A673 (cell line): ENCODE results near the gene HFM1. TPM values are rescaled to one million over a fixed set of nuclear protein-coding genes. Genes with fewer than 3 reads are reported as not detected.
"Not testable (repeated sequence)": the region's sequence is repeated elsewhere in the genome, so short reads cannot be mapped to it uniquely, and the experiment has no call there.

Source experiments
- BruUV-seq: library from RNA; stranded (reverse); fragments of 400-500 nt; replicated peaks from 2 replicates; lab custom pipeline; 2021; lab: Mats Ljungman, UMichigan
- CTCF ChIA-PET: fragments of 300-600 bp; sonication (Branson Sonifier 250); formaldehyde crosslinking; loops from one replicate; lab custom pipeline; 2022; ENCODE audit warnings: antibody characterized with exemption; lab: Charles Lee
- POLR2A ChIA-PET: fragments of 300-600 bp; sonication (Branson Sonifier 250); formaldehyde crosslinking; loops from one replicate; lab custom pipeline; 2022; ENCODE audit warnings: antibody characterized with exemption; ENCODE audit not compliant: low non-redundant PET; lab: Charles Lee
- DNase-seq: peaks from one replicate; pipeline ENCODE4 v3.0.0-alpha.2; 2015; ENCODE audit warnings: low spot score
- H3K27ac ChIP-seq: fragments of 200-600 bp; sonication (generic); 2 replicates; pipeline ENCODE4 v1.5.1; 2016; ENCODE audit warnings: mixed run types, low read depth, mild to moderate bottlenecking, mixed read lengths, antibody characterized with exemption, low read length; ENCODE audit not compliant: poor library complexity, severe bottlenecking
- H3K27me3 ChIP-seq: fragments of 200-600 bp; sonication (generic); replicated peaks from 2 replicates; pipeline ENCODE4 v1.6.1; 2017; ENCODE audit warnings: mixed run types, low read depth, mild to moderate bottlenecking, mixed read lengths, antibody characterized with exemption, low read length; ENCODE audit not compliant: insufficient read depth, poor library complexity
- H3K36me3 ChIP-seq: fragments of 200-600 bp; sonication (generic); 2 replicates; pipeline ENCODE4 v1.6.1; 2016; ENCODE audit warnings: mixed run types, mild to moderate bottlenecking, mixed read lengths, antibody characterized with exemption, low read length; ENCODE audit not compliant: insufficient read depth, poor library complexity, severe bottlenecking
- H3K4me1 ChIP-seq: fragments of 200-600 bp; sonication (generic); 2 replicates; pipeline ENCODE4 v1.6.1; 2017; ENCODE audit warnings: mixed run types, mild to moderate bottlenecking, mixed read lengths, antibody characterized with exemption, low read length; ENCODE audit not compliant: insufficient read depth, poor library complexity, severe bottlenecking
- H3K4me3 ChIP-seq: fragments of 200-600 bp; sonication (generic); 2 replicates; pipeline ENCODE4 v1.5.1; 2016; ENCODE audit warnings: low read depth, mixed run types, mild to moderate bottlenecking, mixed read lengths, low read length; ENCODE audit not compliant: poor library complexity, severe bottlenecking
- H3K9me3 ChIP-seq: fragments of 200-600 bp; sonication (generic); 2 replicates; pipeline ENCODE4 v1.6.1; 2016; ENCODE audit warnings: mixed run types, low read depth, mild to moderate bottlenecking, mixed read lengths, antibody characterized with exemption, low read length; ENCODE audit not compliant: poor library complexity, severe bottlenecking
- EZH2 ChIP-seq: fragments of 200-600 bp; sonication (generic); IDR thresholded peaks from 2 replicates; pipeline ENCODE4 v1.6.1; 2017; ENCODE audit warnings: borderline replicate concordance, low read depth, mild to moderate bottlenecking, mixed read lengths, antibody characterized with exemption, low read length; ENCODE audit not compliant: poor library complexity, severe bottlenecking
- intact Hi-C: fragments of 100-400 bp; cut with micrococcal nuclease; formaldehyde crosslinking; loops from one replicate; pipeline ENCODE4 v1.10.0; 2022; ENCODE audit not compliant: unreplicated experiment
- total RNA-seq: library from RNA; stranded (reverse); gene quantifications from 2 replicates; pipeline ENCODE4 v1.2.3, GENCODE V29; 2021
- TF ChIP-seq, protein P1 (sequence below): fragments of 300-800, 200-600 bp; sonication (generic); conservative IDR thresholded peaks from 2 replicates; pipeline ENCODE4 v1.5.1; 2017; ENCODE audit warnings: low read depth, mild to moderate bottlenecking, antibody characterized with exemption, low read length, moderate library complexity, mixed read lengths

HFM1 gene
- total RNA-seq, 1 experiment from 2014 or later, result 0.69 TPM

DNA sequence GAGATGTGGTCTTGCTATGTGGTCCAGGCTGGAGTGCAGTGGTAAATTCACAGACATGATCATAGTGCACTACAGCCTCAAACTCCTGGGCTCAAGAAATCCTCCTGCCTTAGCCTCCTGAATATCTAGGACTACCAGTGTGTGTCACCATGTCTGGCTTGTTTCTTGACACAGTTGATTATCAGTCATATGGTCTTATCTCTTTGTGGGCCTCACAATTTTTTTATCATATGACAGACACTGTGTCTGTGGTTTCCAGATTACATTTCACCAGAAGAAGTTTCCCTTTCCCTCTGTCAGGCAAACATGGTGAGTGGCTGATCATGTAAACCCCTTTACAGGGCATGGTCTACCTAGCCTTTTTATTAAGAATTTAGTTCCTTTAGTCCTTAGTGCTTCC lies 96.1 kb downstream of the HFM1 start:
- Histone ChIP-seq H3K4me1 (no peaks in the 10 kb centered on the region), H3K9me3 (peaks cover 16% of the 10 kb centered on the region), H3K27ac (no peak overlapping the region), H3K4me3 (no peak overlapping the region), H3K27me3 (no peaks in the 10 kb centered on the region), H3K36me3 (no peaks in the 10 kb centered on the region)
- BruUV-seq, result no TSS peak
- DNase-seq, result no peak
- ChIA-PET POLR2A (no interaction called here), CTCF (no interaction called here)
- intact Hi-C loops, result no loop called here
- TF ChIP-seq, protein P1, sequence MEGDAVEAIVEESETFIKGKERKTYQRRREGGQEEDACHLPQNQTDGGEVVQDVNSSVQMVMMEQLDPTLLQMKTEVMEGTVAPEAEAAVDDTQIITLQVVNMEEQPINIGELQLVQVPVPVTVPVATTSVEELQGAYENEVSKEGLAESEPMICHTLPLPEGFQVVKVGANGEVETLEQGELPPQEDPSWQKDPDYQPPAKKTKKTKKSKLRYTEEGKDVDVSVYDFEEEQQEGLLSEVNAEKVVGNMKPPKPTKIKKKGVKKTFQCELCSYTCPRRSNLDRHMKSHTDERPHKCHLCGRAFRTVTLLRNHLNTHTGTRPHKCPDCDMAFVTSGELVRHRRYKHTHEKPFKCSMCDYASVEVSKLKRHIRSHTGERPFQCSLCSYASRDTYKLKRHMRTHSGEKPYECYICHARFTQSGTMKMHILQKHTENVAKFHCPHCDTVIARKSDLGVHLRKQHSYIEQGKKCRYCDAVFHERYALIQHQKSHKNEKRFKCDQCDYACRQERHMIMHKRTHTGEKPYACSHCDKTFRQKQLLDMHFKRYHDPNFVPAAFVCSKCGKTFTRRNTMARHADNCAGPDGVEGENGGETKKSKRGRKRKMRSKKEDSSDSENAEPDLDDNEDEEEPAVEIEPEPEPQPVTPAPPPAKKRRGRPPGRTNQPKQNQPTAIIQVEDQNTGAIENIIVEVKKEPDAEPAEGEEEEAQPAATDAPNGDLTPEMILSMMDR, result no peak
- TF ChIP-seq EZH2, result no peak

DNA sequence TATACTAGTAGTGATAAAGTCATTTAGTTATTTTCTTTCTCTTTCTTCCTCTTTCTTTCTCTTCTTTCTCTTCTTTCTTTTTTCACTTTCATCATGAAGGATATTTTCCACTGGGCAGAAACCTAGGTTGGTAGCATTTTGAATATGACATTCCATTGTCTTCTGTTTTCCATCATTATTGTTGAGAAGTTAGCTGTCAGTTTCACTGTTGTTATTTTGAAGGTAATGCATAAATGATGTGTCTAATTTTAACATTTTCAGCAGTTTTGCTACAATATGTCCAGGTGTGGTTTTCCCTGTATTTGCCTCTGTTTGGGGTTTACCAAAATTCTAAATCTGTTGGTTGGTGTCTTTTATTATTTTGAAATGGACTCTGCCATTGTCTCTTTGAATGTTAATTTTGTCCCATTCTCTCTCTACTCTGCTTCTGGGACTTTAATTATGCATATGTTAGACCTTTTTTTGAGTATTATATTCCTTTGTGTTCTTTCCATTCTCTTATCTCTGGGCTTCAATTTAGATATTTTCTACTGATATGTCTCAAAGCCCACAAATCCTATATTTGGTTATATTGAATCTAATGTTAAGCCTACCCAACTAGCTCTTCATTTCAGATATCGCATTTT lies 96.7 kb downstream of the HFM1 start:
- no peak overlapping the region for H3K4me3 ChIP-seq
- POLR2A ChIA-PET, result no interaction called here
- no peaks in the 10 kb centered on the region for H3K36me3 ChIP-seq
- intact Hi-C loops, result no loop called here
- TF ChIP-seq EZH2, result no peak
- TF ChIP-seq, protein P1, result no peak
- CTCF ChIA-PET, result no interaction called here
- DNase-seq, result no peak
- BruUV-seq, result no TSS peak
- H3K9me3 ChIP-seq, result peaks cover 16% of the 10 kb centered on the region
- H3K4me1 ChIP-seq, result no peaks in the 10 kb centered on the region
- H3K27ac ChIP-seq, result no peak overlapping the region
- H3K27me3 ChIP-seq, result no peaks in the 10 kb centered on the region

DNA sequence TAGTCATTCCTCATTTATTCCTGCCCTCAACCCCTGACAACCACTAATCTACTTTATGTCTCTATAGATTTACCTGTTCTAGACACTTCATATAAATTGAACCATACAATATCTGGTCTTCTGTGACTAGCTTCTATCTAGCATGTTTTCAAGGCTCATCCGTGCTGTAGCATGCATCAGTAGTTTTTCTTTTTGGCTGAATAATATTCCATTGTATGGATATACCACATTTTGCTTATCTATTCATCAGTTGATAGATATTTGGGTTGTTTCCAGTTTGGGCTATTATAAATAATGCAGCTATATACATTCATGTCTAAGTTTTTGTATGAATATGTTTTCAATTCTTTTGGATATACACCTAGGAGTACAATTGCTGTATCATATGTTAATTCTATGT lies 101.5 kb downstream of the HFM1 start:
- DNase-seq, result no peak
- ChIA-PET POLR2A (no interaction called here), CTCF (no interaction called here)
- Histone ChIP-seq H3K4me1 (no peaks in the 10 kb centered on the region), H3K4me3 (no peak overlapping the region), H3K9me3 (peaks cover 8% of the 10 kb centered on the region), H3K27me3 (no peaks in the 10 kb centered on the region), H3K27ac (no peak overlapping the region), H3K36me3 (no peaks in the 10 kb centered on the region)
- no peak for TF ChIP-seq EZH2
- TF ChIP-seq, protein P1, result no peak
- intact Hi-C loops, result no loop called here
- no TSS peak for BruUV-seq

DNA sequence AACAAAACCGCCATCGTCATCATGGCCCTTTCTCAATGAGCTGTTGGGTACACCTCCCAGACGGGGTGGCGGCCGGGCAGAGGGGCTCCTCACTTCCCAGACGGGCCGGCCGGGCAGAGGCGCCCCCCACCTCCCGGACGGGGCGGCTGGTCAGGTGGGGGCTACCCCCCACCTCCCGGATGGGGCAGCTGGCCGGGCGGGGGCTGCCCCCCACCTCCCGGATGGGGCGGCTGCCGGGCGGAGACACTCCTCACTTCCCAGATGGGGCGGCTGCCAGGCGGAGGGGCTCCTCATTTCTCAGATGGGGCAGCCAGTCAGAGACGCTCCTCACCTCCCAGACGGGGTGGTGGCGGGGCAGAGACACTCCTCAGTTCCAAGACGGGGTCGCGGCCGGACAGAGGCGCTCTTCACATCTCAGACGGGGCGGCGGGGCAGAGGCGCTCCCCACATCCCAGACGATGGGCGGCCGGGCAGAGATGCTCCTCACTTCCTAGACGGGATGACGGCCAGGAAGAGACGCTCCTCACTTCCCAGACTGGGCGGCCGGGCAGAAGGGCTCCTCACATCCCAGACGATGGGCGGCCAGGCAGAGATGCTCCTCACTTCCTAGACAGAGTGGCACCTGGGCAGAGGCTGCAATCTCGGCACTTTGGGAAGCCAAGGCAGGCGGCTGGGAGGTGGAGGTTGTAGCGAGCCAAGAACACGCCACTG lies 115.6 kb downstream of the HFM1 start:
- CTCF ChIA-PET, H3K27me3 ChIP-seq, H3K4me3 ChIP-seq, intact Hi-C loops, H3K36me3 ChIP-seq, H3K9me3 ChIP-seq, H3K27ac ChIP-seq, H3K4me1 ChIP-seq, POLR2A ChIA-PET, BruUV-seq, DNase-seq: not testable (repeated sequence)

DNA sequence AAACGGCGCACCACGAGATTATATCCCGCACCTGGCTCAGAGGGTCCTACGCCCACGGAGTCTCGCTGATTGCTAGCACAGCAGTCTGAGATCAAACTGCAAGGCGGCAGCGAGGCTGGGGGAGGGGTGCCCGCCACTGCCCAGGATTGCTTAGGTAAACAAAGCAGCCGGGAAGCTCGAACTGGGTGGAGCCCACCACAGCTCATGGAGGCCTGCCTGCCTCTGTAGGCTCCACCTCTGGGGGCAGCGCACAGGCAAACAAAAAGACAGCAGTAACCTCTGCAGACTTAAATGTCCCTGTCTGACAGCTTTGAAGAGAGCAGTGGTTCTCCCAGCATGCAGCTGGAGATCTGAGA lies 117.7 kb downstream of the HFM1 start:
- H3K27me3 ChIP-seq, H3K9me3 ChIP-seq, BruUV-seq, H3K27ac ChIP-seq, H3K4me1 ChIP-seq, H3K36me3 ChIP-seq, POLR2A ChIA-PET, intact Hi-C loops, DNase-seq, H3K4me3 ChIP-seq, CTCF ChIA-PET: not testable (repeated sequence)
